Smooth muscle cell (in vitro differentiated cells): Measurements from ENCODE around the gene PFKP. TPM values are rescaled to one million over a fixed set of nuclear protein-coding genes. Genes with fewer than 3 reads are reported as not detected.

Experiments used
- DNase-seq: peaks from one replicate; lab custom pipeline; 2025; ENCODE audit not compliant: unreplicated experiment; lab: John Stamatoyannopoulos, UW
- H2AFZ ChIP-seq: fragments of 200-600 bp; sonication (generic); 2 replicates; pipeline ENCODE4 v1.6.0; 2016; ENCODE audit warnings: antibody characterized with exemption, low read depth, mild to moderate bottlenecking
- H3F3A ChIP-seq: fragments of 200-600 bp; sonication (generic); 2 replicates; pipeline ENCODE4 v1.6.0; 2017; ENCODE audit warnings: antibody characterized with exemption, low read depth
- H3K27ac ChIP-seq: fragments of 200-600 bp; sonication (generic); 2 replicates; pipeline ENCODE4 v1.5.1; 2016; ENCODE audit warnings: low read depth, mild to moderate bottlenecking
- H3K27me3 ChIP-seq: fragments of 200-600 bp; sonication (generic); 2 replicates; pipeline ENCODE4 v1.6.1; 2016; ENCODE audit warnings: low read depth, mild to moderate bottlenecking
- H3K36me3 ChIP-seq: fragments of 200-600 bp; sonication (generic); 2 replicates; pipeline ENCODE4 v1.5.1; 2016; ENCODE audit warnings: low read depth
- H3K4me1 ChIP-seq: fragments of 200-600 bp; sonication (generic); 2 replicates; pipeline ENCODE4 v1.5.1; 2016; ENCODE audit warnings: low read depth
- H3K4me2 ChIP-seq: fragments of 200-600 bp; sonication (generic); 2 replicates; pipeline ENCODE4 v1.6.0; 2016; ENCODE audit warnings: mild to moderate bottlenecking
- H3K4me3 ChIP-seq: fragments of 200-600 bp; sonication (generic); 2 replicates; pipeline ENCODE4 v1.5.1; 2016; ENCODE audit warnings: mild to moderate bottlenecking
- H3K79me2 ChIP-seq: fragments of 200-600 bp; sonication (generic); 2 replicates; pipeline ENCODE4 v1.6.0; 2016; ENCODE audit warnings: low read depth, mild to moderate bottlenecking
- H3K9ac ChIP-seq: fragments of 200-600 bp; sonication (generic); 2 replicates; pipeline ENCODE4 v1.6.0; 2016; ENCODE audit warnings: low read depth
- H3K9me3 ChIP-seq: fragments of 200-600 bp; sonication (generic); replicated peaks from 2 replicates; pipeline ENCODE4 v1.5.1; 2016; ENCODE audit warnings: low read depth
- H4K20me1 ChIP-seq: fragments of 200-600 bp; sonication (generic); 2 replicates; pipeline ENCODE4 v1.6.0; 2016; ENCODE audit warnings: low read depth
- CTCF ChIP-seq: fragments of 200-600 bp; sonication (generic); IDR thresholded peaks from 2 replicates; pipeline ENCODE4 v1.5.1; 2017; ENCODE audit warnings: borderline replicate concordance, mild to moderate bottlenecking, antibody characterized with exemption; ENCODE audit not compliant: insufficient read depth, poor library complexity, severe bottlenecking
- WGBS: methylation state at CpG from one replicate; pipeline ENCODE4 v1.1.7; 2016; ENCODE audit warnings: low lambda C conversion rate; 5-methylcytosine and 5-hydroxymethylcytosine counted together
- polyA plus RNA-seq: library from polyadenylated mRNA; unstranded; fragments of >200 nt; fragmentation: Nextera tagmentation; extraction: Ambion mirVana; gene quantifications from 2 replicates; pipeline ENCODE4 v1.2.1, GENCODE V29; 2016
- total RNA-seq: library from RNA; depleted of rRNA; stranded (reverse); fragments of >200 nt; gene quantifications from 2 replicates; pipeline ENCODE4 v1.2.3, GENCODE V29; 2014

The PFKP gene
- total and polyA plus RNA-seq, 2 experiments from 2014 or later: 178 to 203 TPM

DNA sequence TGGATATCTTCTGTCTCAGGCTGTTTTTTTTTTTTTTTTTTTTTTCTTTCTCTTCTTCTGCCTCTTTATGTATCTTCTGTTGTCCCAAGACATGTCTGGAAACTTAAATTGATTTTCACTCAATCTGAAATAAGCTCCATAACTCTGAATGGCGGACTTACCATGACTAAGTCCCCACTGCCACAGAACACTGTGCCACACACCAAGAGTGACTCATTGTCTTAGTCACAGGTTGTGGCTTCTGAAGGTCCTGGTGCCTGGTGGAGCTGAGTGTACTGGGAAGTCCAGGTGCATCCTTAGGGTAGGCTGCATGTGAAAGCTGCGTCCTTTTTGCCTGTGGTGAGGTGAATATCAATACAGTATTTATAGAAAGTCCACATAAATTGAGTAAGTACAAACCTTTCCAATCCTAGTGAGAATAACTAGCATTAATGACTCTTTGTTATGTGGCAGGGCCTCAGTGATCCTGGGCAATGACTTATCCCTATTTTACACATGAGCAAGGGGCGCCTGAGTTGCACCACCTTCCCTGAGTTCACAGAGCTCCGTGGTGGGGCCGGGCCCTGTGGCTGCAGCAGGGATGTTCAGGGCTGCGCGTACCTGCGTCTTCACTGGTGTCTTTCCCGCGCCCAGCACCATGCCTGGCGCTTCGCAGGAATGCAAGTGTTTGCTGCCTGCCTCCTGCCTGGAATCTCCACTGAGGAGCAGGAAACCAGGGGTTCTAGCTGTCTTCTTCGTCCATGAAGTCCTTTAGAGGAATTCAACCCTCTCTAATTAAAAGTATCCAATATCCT, 4.3 kb downstream of the PFKP start:
- DNase-seq: no peak
- 86% methylated on average over 13 of the region's 13 CpGs for WGBS
- TF ChIP-seq CTCF: no peak
- H3K36me3 ChIP-seq: no peaks in the 10 kb centered on the region
- no peak overlapping the region for H2AFZ ChIP-seq
- no peak overlapping the region for H3K9ac ChIP-seq
- peak overlapping the region; percentile 94 for H3K4me2 ChIP-seq
- no peaks in the 10 kb centered on the region for H3K9me3 ChIP-seq
- peaks cover 85% of the 10 kb centered on the region for H3K79me2 ChIP-seq
- no peaks in the 10 kb centered on the region for H3K27me3 ChIP-seq
- H4K20me1 ChIP-seq: peaks cover 50% of the 10 kb centered on the region
- H3K27ac ChIP-seq: peak overlapping the region; percentile 78
- peaks cover 10% of the 10 kb centered on the region for H3K4me1 ChIP-seq
- no peak overlapping the region for H3K4me3 ChIP-seq
- H3F3A ChIP-seq: peaks cover 9% of the 10 kb centered on the region

DNA sequence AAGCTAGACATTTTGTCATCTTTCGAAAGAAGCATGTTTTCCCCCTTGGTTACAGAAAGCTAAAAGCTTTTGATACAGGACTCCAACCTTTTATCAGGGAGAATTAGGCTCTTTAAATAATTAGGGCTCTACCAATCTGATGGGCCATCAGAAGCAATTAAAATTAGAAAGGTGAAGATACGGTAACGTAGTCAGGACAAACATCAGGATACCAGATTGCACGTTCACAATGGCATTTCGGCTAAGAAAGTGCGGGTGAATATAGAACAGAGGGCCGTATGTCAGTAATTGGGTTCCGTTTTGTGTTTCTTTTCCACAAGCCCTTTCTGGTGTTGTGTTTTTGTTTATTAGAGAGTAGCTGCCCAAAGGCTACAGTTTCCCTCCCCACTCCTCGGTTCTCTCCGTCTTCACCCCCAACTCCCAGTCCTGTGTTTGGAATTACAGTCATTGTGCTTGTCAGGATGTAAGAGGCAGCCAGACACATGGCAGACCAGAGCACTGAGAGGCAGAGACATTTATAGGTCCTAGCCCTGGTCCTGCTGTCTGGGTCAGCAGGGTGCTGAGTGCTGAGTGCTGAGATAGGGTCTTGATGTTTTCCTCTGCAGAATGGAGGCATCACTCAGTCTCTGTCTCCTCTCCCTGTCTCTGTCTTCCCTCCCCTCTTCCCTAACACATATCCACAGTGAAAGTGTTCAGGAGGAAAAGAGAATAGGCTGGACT, 5.5 kb downstream of the PFKP start:
- Histone ChIP-seq H3K4me3 (no peak overlapping the region), H3K27ac (peak overlapping the region; percentile 42), H3K9me3 (no peaks in the 10 kb centered on the region), H2AFZ (no peak overlapping the region), H3K9ac (no peak overlapping the region), H3F3A (peaks cover 13% of the 10 kb centered on the region), H4K20me1 (peaks cover 59% of the 10 kb centered on the region), H3K36me3 (no peaks in the 10 kb centered on the region), H3K4me1 (peaks cover 14% of the 10 kb centered on the region), H3K79me2 (peaks cover 94% of the 10 kb centered on the region), H3K27me3 (no peaks in the 10 kb centered on the region), H3K4me2 (peak overlapping the region; percentile 41)
- WGBS: 46% methylated on average over 10 of the region's 10 CpGs
- TF ChIP-seq CTCF: no peak
- DNase-seq: no peak

DNA sequence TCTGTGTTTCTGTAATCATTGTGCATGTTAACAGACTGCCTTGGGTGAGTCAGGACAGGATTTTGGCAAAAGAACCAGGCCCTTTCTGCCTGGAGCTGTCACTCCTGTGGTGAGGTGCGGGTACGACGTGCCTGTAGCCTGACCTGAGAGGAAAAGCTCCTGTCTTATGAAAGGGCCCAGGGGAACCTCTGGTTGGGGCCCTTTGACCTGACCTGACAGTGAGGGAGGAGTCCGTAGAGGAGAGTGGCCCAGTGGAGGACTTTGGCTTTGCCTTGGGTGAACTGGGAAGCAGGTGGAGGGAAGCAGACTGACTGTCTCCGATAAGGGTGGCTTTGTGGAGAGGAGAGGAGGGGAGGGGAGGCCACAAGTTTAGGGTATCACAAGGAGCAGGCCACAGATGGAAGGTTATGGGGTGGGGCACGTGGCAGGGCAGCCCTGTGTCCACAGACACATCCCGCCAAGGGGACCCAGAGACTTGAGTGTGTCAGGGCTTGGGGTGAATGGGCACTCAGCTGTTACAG, 6.9 kb downstream of the PFKP start:
- Histone ChIP-seq H3K4me2 (no peak overlapping the region), H3K79me2 (peaks cover 95% of the 10 kb centered on the region), H3K9me3 (no peaks in the 10 kb centered on the region), H3K4me3 (no peak overlapping the region), H3K27me3 (no peaks in the 10 kb centered on the region), H3F3A (peaks cover 13% of the 10 kb centered on the region), H3K36me3 (no peaks in the 10 kb centered on the region), H3K9ac (no peak overlapping the region), H3K4me1 (peaks cover 23% of the 10 kb centered on the region), H4K20me1 (peaks cover 72% of the 10 kb centered on the region), H3K27ac (no peak overlapping the region), H2AFZ (no peak overlapping the region)
- WGBS: 89% methylated on average over 7 of the region's 7 CpGs
- TF ChIP-seq CTCF: no peak
- no peak for DNase-seq
